Measurements from ENCODE around the gene ARSI.
A peak's percentile ranks its signal among the peaks of the same experiment; 100 is the strongest.

ARSI gene

DNA sequence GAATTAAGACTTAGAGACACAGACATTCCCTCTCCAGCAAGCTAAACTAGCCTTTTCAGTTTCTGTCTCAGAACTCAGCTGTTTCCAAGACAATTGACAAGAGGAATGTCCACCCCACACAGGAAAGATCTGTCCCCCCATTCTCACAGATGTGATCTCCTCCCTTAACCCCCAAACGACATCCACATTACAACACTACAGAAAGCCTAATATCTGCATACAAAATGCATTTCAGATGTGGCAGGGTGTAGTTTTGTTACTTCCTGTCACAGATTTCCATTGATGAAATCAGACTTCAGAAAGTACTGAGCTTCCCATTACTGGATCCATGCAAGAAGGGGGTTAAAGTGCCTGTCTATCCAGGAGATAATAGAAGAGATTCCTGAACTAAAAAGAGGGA lies 2.9 kb upstream of the ARSI start:
- no peak for DNase-seq

DNA sequence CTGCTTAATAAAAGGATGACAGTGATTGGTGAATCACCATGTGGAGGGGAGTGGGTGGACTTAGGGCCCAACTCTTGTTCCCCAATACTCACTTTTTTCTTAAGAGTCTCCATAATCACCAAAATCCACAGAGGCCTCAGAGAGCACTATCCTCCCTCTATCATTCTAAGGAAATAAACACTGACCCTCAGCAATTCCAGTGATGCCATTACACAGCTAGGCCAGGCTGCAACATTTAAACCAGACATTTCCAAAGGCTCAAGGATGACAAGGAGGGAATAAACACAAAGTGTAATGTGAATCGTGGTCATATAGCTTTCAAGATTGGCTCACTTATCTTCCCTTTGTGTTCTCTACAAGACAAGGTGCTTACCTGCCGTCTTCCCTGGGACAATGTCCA lies 2.4 kb upstream of the ARSI start:
- DNase-seq, result no peak

GRCh38 chr5:150304481-150305081 lies 1.9 kb upstream of the ARSI start:
- no peak for DNase-seq

DNA sequence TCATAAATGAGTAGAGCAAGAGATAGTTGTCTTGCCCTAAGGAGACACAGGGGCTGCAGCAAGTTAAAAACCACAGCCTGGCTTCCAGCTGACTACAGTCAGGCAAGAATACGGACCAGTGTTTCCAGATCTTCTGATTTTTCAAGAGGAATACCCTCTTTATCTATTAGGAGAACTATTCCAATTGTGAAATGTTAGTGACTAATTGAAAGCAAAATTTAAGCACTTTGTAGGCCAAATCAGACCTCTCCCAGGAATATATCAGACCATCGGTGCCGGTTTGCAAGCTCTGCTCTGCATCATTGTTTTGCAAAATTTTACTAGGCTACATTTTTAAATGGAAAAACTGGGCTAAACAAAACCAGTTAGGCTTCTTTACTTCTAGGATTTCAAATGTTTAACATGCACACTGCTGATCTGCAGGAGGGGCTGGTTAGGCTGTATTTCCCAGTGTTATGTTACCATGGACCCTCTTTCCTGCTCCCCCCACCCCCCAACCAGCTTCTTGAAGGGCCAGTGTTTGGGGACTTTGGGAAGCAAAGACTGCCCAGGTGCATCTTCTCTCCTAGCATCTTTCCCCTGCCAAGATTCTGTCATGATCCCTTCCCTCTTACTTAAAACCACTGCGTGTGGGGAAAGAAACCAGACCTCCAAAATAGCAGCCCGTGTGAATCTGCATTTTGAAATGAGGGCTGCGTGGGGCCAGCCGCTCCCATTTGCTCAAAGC lies 1.1 kb upstream of the ARSI start:
- DNase-seq, result no peak

DNA sequence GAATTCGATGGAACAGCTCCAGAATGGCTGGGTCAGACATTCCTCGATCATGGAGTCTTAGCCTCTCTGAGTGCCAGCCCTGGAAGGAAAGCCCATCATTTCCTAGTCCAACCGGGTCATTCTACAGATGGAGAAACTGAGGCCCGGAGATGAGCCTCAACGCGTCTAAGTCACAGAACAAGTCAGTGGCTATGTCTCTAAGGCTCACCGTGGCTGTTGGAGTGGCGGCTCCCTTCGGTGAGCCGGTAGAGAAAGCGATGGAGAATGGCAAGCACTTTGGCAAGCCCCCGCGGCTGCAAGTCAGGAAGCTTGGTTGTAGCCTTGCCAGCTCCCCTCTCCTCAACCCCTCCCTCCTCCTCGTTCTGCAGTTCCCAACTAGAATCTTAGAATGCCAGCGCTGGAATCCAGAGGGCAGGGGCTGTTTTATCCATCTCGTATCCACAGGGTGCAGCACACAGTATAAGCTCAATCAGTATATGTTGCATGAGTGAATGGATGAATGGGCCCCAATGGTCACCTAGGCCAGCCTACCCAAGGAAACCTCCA lies 438 bp upstream of the ARSI start:
- no peak for DNase-seq

DNA sequence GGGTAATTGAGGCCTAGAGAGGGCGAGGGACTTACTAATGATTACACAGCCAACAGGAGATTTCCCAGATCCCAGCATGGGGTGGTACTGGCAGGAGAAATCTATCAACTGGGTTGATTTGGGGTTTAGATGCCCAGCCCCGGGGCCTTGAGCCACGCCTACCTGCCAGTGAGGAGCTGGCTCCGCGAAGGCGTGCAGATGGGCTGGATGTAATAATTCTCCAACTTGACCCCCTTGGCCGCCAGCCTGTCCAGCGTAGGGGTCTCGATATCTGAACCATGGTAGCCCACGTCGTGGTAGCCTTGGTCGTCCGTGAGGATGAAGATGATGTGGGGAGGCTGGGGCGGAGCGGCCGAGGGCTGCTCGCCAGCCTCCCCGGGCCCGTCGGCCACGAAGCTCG lies 804 bp downstream of the ARSI start:
- DNase-seq, result no peak

DNA sequence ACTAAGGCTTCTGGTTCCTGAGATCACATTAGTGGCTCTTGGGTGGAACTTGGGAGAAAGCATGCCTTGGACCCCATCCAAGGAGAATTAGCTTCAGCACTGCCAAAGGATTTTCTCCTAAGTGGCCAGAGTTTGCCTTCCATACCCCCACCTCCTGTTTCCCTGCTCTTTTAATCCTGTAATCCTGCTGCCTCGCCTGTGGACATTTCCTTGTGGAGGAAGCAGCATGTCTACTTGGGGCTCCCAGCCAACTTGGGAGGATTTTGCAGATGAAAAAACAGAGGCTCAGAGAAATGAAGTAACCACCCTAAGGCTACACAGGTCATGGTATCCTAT lies 1.6 kb downstream of the ARSI start:
- DNase-seq, result no peak

- DNase-seq, result no peak
Observed at GRCh38 chr5:150300496-150301169, 2.1 kb downstream of the ARSI start.

DNA sequence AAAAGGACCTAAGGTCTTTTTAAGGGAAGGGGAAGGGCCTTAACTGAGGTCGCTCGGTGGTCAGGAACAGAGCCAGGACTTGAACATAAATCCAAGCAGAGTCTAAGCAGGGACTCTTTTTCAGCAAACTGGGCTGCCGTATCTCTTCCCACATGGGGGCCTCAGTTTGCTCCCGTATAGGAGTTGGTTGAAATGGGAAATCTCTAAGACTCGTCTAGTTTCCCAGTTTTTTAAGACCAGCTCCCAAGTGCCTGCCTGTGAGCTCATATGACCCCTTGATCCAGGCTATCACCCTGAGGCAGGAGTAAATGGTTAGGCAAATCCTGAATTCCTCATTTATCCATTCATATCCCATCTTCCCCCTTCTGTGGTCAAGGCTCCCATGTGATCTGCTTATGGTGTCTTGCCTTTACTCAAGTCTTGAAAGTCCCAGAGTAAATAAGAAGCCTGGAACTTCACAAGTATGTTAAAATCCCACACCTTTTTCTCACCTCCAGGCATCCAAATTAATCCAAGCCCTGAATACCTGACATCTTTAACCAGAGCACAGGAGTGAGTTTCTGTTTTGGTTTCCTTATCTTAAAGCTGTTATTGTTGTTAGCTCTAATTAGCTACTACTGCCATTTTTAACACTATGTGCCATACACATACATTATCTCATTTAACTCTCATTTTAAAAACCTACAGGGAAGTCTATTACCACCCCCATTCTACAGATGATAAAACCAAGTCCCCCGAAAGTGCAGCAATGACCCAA lies 3.0 kb downstream of the ARSI start:
- DNase-seq, result no peak

GRCh38 chr5:150298701-150299451 lies 3.8 kb downstream of the ARSI start:
- no peak for DNase-seq

DNA sequence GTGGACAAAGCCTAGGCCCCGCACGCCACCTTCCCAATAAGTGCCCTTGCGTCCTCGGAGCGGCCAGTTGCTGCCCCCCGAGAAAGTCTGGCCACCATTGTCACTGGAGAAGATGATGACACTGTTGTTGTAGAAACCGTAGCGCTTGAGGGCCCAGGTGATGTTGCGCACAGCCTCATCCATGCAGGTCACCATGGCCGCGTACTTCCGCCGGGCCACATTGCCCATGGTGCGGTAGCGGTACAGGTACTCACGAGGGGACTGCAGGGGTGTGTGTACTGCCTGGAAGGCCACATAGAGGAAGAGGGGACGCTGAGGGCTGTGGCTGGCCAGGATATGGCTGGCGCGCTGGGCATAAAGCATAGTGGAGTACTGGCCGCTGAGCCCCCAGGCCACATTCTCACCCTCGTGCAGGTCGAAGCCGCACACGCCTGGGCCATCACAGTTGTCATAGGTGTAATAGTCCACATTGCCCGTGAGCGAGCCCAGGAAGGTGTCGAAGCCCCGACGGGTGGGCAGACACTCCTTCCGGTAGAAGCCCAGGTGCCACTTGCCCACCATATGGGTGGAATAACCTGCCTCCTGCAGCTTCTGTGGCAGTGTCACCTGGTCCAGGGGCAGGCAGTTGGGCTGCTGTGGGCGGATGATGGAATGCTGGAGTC lies 4.6 kb downstream of the ARSI start:
- DNase-seq, result no peak

DNA sequence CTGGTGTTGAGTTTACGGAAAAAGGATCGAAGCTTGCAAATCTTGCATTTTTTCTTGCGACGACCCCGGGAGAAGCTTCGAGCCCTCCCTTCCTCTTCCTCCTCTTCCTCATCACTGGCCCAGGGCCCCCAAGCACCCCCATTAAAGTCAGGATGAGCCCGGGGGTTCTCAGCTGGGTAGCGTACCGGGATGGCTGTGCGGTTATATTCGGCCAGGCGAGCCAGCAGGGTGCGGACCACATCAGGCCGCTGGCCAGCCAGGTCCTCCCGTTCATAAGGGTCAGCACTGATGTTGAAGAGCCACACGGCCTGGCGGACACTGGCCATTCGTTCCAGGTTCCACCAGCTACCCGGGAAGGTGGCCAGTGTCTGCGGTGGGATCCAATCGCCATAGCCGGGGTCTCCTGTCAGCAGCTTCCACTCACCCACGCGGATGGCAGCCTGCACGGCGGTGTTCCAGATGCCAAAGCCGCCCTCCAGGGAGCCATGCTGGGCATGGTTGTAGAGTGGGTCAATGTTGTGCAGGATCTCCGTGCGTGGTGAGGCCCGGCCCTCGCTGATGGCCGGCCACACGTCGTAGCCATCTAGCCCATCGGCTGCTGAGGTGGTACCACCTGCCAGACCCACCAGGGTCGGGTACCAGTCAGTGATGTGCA lies 5.3 kb downstream of the ARSI start:
- no peak for DNase-seq

- no peak for DNase-seq
Observed at GRCh38 chr5:150296496-150296895, 6.2 kb downstream of the ARSI start.

GRCh38 chr5:150295741-150296486 lies 6.8 kb downstream of the ARSI start:
- no peak for DNase-seq

- DNase-seq, result no peak
Observed at GRCh38 chr5:150295172-150295634, 7.5 kb downstream of the ARSI start.

DNA sequence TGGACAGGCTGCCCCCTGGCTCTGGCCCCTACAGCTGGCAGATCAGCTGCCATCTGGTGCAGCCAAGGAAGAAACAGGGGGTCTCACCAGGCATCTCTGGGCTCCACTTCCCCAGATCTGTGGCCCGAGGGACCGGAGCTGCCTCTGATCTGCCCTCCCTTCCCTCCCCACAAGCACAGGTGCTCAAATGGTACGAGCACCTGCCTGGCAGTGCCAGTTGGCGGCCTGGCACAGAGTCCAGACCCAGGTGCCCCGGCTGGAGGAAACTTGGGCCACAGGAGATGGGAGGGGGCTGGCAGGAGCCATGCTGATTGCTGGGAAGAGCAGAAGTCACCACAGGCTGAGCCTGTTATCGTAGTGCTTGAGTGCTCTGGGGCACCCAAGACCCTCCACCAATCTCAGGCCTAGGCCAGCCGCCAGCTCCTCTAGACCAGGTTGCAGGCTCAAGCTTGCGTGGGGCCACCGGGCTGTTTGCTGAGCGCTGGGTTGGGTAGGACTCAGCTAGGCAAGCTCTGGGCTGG lies 8.1 kb downstream of the ARSI start:
- no peak for DNase-seq

DNA sequence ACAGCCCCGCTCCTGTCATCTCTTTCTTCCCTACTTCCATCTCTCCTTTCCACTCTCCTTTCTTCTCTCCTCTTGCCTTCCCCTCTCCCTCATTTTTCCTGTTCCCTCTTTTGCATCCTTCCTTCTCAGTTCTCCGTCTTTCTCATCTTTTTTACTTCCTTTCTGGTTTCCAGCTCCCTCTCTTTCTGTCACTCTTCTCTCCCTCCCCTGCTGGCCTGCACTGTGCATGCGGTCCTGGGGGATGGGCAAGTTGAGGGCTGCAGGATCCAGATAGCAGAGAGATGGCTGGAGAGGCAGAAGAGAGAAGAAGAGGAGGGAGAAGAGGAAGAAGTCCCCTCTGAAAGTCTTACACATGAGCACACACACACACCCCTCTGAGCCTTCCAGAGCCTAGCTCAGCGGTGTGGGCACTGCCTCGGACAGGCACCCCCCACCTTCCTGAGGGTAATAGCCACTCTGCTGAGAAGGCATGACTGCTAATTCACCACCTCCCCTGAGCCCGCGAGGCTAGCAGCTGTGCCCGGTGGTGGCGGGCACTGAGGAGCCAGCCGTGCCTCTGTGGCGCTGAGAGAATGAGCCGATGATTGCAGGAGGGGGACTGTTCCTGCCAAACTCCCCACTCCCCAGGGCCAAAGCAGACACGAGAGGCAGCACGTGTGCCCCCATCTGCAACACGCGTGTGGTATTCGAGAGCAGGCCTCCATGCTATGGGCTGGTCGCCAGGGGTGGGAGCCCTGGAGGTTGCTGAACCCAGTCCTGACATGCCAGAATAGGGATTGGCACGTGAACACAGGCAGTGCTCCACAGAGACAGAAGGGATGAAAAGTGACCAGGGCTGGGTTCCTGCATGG lies 9.4 kb downstream of the ARSI start:
- peak; percentile 74 for DNase-seq

DNA sequence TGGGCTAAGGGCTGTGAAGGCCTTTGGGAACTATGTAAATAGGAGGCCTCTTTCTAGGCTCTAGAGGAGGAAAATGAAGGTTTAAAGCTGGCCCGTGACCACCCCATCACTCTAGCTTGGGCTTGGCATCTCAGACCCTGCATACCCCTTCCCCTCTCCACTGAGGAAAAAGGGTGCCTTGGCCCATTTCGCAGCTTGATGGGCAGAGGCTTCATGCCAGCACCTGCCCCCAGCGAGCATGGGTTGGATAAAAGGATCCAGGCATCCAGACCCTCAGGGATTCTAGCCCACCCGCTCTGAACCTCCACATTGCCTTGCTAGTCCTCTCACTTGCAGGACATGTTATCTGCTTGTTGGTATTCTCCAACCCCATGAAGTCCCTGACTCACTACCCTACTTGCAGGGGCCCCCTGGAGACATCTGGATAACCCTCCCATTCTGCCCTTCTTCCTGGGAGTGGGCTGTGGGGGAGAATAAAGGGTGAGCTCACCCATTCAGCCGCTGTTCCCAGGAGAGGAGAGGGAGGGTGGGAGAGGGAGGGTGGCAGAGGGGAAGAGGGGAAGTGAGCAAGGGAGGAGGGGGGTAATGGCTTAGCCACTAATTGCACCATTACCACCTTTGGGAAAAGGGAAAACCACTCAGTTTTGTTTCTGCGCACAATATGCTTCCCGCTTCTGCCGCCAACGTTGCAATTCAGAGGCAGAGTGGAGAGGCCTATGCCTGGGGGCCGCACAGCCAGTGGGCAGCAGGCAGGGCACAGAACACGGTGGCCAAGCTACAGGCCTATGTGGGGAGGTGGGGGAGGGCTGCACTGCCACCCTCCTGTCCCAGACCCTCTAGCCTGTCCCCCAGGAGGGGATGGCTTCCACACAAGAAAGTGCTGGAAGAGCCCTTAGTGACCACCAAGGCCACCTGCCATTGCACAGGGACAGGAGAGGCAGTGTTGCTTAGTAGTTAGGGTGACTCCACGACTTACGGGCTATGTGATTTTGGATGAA lies 11.0 kb downstream of the ARSI start:
- DNase-seq, result no peak

All from hematopoietic multipotent progenitor cell treated with erythropoietin and hydrocortisone succinate and interleukin-3 and kit ligand, for 6 days (in vitro differentiated cells).